Stromal cell of bone marrow (primary cell): ENCODE data around the gene INKA1.
A peak's percentile ranks its signal among the peaks of the same experiment; 100 is the strongest.
"Not testable (repeated sequence)": the region's sequence is repeated elsewhere in the genome, so short reads cannot be mapped to it uniquely, and the experiment has no call there.

Experiments used
- DNase-seq: peaks from one replicate; pipeline ENCODE4 v3.0.0-alpha.2; 2012; ENCODE audit warnings: low read depth

The INKA1 gene

GRCh38 chr3:49802719-49803464 lies at the start of gene INKA1:
TSS of gene INKA1 (plus strand) at chr3:49803261. CDS start at chr3:49803393, 132 bp downstream.
- peak; percentile 69 for DNase-seq

GRCh38 chr3:49754536-49754935 lies 48.5 kb upstream of the INKA1 start:
- DNase-seq, result no peak

DNA sequence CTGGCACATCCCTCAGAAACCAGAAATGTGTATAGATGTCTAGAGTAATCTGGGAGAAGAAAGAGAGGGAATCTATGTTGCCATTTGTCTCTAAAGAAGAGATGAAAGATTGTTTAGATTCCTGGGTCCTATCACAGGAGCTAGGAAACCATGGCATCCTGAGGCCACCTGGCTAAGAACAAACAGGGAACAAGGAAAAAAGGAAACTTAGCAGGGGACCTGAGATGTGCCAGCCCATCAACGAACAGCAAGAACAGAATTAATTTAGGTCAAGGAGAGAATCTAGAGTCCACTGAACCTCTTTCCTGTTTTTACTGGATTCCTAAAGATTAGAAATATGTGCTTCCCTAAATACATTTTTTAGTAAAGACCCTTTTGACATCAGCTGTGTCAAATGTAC lies 47.0 kb upstream of the INKA1 start:
- DNase-seq, result no peak

GRCh38 chr3:49757197-49757596 lies 45.9 kb upstream of the INKA1 start:
- no peak for DNase-seq

- DNase-seq, result no peak
Observed at GRCh38 chr3:49759226-49759625, 43.8 kb upstream of the INKA1 start.

DNA sequence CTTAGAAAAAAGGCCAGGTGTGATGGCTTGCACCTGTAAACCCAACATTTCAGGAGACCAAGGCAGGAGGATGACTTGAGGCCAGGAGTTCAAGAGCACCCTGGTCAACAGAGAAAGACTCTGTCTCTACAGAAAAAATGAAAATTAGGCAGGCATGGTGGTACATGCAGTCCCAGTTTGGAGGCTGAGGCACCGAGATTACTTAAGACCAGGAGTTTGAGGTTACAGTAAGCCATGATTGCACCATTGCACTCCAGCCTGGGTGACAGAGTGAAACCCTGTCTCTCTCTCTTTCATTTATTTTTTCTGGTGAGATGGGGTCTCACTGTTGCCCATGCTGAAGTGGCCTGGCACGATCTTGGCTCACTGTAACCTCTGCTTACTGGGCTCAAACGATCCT lies 41.4 kb upstream of the INKA1 start:
- DNase-seq, result no peak

- DNase-seq, result no peak
Observed at GRCh38 chr3:49763981-49764380, 39.1 kb upstream of the INKA1 start.

DNA sequence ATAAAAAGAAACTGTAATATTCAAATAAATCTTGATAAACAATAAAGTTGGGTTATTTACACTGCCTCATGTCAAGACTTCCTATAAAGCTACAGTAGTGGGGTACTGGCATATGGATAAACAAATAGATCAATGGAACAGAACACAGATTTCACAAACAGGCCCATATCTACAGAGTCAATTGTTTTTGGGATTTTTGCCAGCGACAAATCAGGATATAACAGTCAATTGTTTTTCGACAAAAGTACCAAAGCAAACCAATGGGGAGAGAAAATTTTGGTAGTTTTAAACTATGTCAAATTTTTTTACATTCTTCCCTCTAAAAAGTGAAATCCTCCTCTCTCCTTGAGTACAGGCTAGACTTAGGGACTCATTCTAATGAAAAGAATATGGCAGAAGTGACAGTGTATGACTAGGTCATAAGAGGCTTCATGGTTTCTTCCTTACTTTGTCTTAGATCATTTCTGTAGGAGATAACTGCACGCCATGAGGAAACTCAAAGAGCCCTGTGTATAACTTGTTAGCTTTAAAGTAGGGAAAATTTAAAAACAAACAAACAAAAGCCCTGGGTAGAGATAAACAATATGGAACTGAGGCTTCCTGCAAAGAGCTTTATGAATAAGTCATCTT lies 33.7 kb upstream of the INKA1 start:
- DNase-seq, result no peak

GRCh38 chr3:49769926-49770325 lies 33.1 kb upstream of the INKA1 start:
- no peak for DNase-seq

DNA sequence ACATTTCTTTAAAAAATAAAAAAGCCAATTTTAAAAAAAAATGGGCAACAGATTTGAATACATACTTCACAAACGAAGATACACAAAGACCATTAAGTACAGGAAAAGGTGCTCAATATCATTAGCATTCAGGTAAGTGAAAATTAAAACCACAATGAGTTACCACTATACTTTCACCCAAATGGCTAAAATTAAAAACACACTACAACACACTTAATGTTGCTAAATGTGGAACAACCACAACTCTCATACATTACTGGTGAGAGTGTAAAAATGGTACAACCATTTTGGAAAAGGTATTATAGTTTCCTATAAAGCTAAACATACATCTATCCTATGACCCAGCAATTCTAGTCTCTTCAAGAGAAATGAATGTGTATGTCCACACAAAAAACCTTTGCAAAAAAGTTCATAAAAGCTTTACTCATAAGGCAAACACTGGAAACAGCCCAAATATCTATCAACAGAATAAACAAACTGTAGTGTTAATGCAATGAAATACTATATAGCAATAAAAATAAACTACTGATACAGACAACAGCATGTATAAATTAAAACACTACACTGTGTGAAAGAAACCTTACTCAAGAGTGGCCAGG lies 31.6 kb upstream of the INKA1 start:
- DNase-seq, result no peak

- no peak for DNase-seq
Observed at GRCh38 chr3:49772703-49773102, 30.4 kb upstream of the INKA1 start.

- DNase-seq, result no peak
Observed at GRCh38 chr3:49775538-49775937, 27.5 kb upstream of the INKA1 start.

GRCh38 chr3:49776101-49776500 lies 27.0 kb upstream of the INKA1 start:
- not testable (repeated sequence) for DNase-seq

DNA sequence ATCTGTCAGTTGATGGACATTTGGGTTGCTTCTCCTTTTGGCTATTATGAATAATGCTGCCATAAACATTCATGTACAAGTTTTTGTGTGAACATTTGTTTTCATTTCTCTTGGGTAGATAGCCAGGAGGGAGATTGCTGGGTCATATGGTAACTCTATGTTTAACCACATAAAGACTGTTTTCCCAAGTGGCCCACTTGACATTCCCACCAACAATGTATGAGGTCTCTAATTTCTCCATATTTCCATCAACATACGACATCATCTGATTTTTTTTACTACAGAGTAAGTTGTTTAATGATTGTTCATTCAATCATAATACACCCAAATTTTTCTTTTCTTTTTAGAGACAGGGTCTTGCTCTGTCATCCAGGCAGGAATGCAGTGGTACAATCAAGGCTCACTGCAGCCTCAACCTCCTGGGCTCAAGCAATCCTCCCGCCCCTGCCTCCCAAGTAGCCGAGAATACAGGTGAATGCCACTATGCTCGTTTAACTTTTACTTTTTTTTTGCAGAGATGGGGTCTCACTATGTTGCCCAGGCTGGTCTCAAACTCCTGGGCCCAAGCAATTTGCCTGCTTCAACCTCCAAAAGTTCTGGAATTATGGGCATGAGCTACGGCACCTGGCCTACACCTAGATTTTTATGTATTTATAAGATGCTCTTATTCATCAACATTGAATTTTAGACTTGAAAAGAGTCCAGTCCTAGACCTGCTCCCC lies 23.5 kb upstream of the INKA1 start:
- no peak for DNase-seq

DNA sequence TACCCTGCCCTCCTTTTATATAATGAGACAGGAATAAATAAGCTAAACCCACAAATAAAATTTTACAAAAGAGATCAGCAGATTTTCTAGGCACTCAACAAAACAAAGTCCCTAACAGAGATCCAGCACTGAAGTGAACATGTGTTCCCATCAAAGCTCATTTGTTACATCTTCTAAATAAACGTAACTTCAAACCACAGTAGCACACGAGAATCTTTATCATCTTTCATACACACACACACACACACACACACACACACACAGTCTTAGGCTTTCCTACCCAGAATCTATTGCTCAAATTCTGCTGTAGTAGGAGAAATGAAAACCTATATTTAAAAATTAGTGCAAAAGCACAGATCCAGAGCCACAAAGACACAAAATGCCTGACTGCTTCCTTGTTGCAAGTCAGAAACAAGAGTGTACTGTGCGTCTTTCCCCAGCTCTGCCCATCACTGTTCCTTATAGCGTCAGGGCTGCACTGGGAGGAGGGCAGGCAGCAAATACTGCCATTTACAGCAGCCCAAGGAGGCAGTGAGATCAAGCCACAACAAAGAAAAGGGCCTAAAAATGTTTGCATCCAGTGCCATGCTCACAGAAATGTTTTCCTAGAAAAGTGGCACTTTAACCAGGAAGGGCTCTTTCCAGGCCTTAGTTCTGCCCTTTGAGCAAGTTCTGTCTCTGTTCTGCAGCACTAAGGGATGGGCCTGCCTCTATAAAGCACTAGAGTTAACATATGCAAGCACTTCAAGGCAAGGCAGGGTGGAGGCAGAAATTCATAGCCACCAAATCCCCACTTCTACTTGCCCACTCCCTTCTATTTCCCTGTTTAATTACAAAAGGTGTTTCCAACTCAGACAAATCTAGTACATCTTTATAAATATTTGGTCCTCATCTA lies 22.7 kb upstream of the INKA1 start:
- DNase-seq, result no peak

GRCh38 chr3:49780975-49781365 lies 22.1 kb upstream of the INKA1 start:
- not testable (repeated sequence) for DNase-seq

- no peak for DNase-seq
Observed at GRCh38 chr3:49781415-49782199, 21.5 kb upstream of the INKA1 start.

GRCh38 chr3:49782277-49782676 lies 20.8 kb upstream of the INKA1 start:
- not testable (repeated sequence) for DNase-seq

DNA sequence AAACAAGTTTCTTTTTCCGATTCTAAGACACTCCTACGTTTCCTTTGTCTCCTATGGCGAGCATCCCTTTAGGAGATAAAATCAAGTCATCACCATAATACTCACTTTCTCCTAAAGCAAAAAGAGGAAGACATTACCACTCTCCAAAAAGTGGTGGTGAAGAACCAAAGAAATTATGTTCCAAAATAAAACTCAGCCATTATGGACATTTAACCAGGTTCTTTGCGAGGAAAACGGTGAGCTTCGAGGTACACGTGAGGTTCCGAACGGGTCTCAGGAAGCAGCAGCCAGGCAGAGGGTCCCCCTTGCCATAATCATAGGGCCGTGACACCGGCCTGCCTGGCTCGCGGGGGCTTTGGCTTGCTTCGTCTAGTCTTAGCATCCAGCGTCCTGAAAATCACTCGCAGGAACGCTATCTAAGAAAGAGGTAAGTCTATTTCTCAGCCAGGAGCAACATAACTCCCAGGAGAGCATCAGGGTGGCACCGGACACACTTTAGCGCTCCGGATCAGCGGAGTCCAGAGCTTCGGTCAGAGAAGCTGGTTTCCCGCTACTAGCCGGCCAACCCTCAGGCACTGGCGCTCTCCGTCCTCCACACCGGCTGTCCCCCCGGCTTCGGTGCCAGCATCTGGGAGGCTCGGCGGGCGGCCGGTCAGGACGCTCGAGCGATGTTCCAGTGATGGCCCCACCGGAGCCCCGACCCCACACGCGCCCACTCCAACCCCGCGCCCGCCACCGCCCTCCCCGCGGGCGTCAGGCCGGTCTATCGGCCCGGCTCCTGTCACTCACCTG lies 17.3 kb upstream of the INKA1 start:
- no peak for DNase-seq
